Colonic mucosa (tissue), 4 donors: ENCODE results near the gene CORO6. TPM values are rescaled to one million over a fixed set of nuclear protein-coding genes. Genes with fewer than 3 reads are reported as not detected.

Source experiments
- DNase-seq: peaks from one replicate; pipeline ENCODE4 v3.0.0-alpha.2; 2020
- H3K27ac ChIP-seq: fragments of 200-600 bp; one replicate; pipeline ENCODE4 v1.8.0; 2021
- H3K27me3 ChIP-seq: fragments of 200-600 bp; one replicate; pipeline ENCODE4 v1.8.0; 2021
- H3K36me3 ChIP-seq: fragments of 200-600 bp; one replicate; pipeline ENCODE4 v1.8.0; 2021
- H3K4me1 ChIP-seq: fragments of 200-600 bp; one replicate; pipeline ENCODE4 v1.8.0; 2021; ENCODE audit warnings: mild to moderate bottlenecking
- H3K4me3 ChIP-seq: fragments of 200-600 bp; one replicate; pipeline ENCODE4 v1.8.0; 2021
- H3K9ac ChIP-seq, 2 donors: one replicate each; pipeline ENCODE4 v1.7.0; 2013; ENCODE audit warnings: control low read depth in 2 of 2, low read depth in 2 of 2, low read length in 2 of 2
- H3K9me3 ChIP-seq: fragments of 200-600 bp; one replicate; pipeline ENCODE4 v1.8.0; 2021
- intact Hi-C: fragments of 100-400 bp; cut with DNase I; formaldehyde crosslinking; loops from one replicate; pipeline ENCODE4 v1.14.1; 2022
- total RNA-seq, 2 donors: library from RNA; stranded (reverse); fragmentation: NEBNext Ultra II Directional in 1 of 2; extraction: Animal tissue kit (Norgen Biotek cat#: 25700) in 1 of 2; gene quantifications; one replicate each; pipeline ENCODE4 v1.2.1, GENCODE V29; 2021
- TF ChIP-seq, protein P1 (sequence below): fragments of 200-600 bp; IDR thresholded peaks from one replicate; pipeline ENCODE4 v1.8.0; 2022; ENCODE audit warnings: antibody characterized with exemption, mild to moderate bottlenecking
- donor health status: healthy.
- donor health status: DM: no; HTN: no; CAD: no.
- donor health status: DM: no; HTN: no; CAD: no.

CORO6 gene
- total RNA-seq, 2 donors from 2014 or later: 0.62 to 2.5 TPM

DNA sequence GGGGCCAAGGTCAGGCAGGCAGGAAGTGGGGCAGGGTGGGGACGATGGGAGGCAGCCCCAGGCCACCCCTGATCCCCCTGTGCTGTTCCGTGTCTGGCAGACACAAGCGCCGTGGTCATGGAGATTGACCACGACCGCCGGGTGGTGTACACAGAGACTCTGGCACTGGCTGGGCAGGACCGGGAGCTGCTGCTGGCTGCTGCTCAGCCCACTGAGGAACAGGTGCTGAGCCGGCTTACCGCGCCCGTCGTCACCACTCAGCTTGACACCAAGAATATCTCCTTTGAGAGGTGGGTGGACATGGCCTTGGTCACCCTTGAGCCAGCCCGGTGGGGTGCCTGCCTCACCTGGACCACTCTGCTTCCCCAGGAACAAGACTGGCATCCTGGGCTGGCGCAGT, 13.7 kb downstream of the CORO6 start:
- intact Hi-C loops: no loop called here
- no peak for DNase-seq
- TF ChIP-seq, protein P1, sequence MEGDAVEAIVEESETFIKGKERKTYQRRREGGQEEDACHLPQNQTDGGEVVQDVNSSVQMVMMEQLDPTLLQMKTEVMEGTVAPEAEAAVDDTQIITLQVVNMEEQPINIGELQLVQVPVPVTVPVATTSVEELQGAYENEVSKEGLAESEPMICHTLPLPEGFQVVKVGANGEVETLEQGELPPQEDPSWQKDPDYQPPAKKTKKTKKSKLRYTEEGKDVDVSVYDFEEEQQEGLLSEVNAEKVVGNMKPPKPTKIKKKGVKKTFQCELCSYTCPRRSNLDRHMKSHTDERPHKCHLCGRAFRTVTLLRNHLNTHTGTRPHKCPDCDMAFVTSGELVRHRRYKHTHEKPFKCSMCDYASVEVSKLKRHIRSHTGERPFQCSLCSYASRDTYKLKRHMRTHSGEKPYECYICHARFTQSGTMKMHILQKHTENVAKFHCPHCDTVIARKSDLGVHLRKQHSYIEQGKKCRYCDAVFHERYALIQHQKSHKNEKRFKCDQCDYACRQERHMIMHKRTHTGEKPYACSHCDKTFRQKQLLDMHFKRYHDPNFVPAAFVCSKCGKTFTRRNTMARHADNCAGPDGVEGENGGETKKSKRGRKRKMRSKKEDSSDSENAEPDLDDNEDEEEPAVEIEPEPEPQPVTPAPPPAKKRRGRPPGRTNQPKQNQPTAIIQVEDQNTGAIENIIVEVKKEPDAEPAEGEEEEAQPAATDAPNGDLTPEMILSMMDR: no peak

DNA sequence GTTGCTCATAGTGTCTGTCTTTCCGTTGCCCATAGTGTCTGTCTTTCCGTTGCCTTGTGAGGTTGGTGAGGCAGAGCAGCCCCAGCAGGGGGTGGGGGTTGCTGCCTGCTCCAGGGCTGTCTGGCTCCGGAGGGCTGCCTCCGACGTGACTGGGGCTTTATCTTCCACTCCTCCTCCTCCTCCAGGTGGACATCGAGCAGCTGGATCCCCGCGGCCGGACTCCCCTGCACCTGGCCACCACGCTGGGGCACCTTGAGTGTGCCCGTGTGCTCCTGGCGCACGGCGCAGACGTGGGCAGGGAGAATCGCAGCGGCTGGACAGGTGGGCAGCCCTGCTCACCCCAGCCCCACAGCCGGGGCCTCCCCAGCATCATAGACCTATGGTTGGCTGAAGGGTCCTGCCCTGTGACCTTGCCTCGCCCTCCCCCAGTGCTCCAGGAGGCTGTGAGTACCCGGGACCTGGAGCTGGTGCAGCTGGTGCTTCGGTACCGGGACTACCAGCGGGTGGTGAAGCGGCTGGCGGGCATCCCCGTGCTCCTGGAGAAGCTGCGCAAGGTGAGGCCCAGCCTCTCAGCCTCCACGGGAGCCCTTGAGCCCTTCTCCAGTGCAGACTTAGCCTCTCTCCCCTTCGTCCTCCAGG, 15.0 kb downstream of the CORO6 start:
- H3K4me1 ChIP-seq: no peaks in the 10 kb centered on the region
- no peak overlapping the region for H3K4me3 ChIP-seq
- DNase-seq: no peak
- no peak overlapping the region for H3K27ac ChIP-seq
- TF ChIP-seq, protein P1: no peak
- no peaks in the 10 kb centered on the region for H3K9me3 ChIP-seq
- no peak overlapping the region for H3K9ac ChIP-seq
- no peaks in the 10 kb centered on the region for H3K36me3 ChIP-seq
- intact Hi-C loops: no loop called here
- no peaks in the 10 kb centered on the region for H3K27me3 ChIP-seq

More for the DNA sequence above, 13.7 kb downstream of the CORO6 start:
- Histone ChIP-seq H3K9me3 (no peaks in the 10 kb centered on the region), H3K4me1 (peaks cover 8% of the 10 kb centered on the region), H3K9ac (no peak overlapping the region), H3K4me3 (no peak overlapping the region), H3K27ac (no peak overlapping the region), H3K27me3 (no peaks in the 10 kb centered on the region), H3K36me3 (no peaks in the 10 kb centered on the region)

DNA sequence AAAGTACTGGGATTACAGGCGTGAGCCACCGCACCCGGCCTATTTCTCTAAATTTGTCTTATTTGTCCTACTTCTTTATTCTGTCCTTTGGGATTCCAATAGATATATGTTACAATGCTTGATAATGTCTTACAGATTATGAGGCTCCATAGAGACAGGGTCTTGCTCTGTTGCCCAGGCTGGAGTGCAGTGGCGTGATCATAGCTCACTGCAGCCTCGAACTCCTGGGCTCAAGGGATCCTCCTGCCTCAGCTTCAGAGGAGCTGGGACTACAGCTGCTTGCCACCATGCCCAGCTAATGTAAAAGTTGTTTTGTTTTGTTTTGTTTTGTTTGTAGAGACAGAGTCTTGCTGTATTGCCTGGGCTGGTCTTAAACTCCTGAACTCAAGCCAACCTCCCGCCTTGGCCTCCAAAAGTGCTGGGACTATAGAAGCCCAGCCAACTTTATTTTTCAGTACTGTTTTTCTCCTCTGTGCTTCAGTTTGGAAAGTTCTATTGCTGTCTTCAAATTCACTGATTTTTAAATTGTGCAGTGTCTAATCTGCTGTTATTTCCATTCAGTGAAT, 19.5 kb downstream of the CORO6 start:
- H3K4me3 ChIP-seq: no peak overlapping the region
- intact Hi-C loops: no loop called here
- no peaks in the 10 kb centered on the region for H3K27me3 ChIP-seq
- no peak overlapping the region for H3K27ac ChIP-seq
- H3K4me1 ChIP-seq: no peaks in the 10 kb centered on the region
- no peak for DNase-seq
- H3K9me3 ChIP-seq: no peaks in the 10 kb centered on the region
- TF ChIP-seq, protein P1: no peak
- H3K36me3 ChIP-seq: no peaks in the 10 kb centered on the region
- H3K9ac ChIP-seq: no peak overlapping the region

DNA sequence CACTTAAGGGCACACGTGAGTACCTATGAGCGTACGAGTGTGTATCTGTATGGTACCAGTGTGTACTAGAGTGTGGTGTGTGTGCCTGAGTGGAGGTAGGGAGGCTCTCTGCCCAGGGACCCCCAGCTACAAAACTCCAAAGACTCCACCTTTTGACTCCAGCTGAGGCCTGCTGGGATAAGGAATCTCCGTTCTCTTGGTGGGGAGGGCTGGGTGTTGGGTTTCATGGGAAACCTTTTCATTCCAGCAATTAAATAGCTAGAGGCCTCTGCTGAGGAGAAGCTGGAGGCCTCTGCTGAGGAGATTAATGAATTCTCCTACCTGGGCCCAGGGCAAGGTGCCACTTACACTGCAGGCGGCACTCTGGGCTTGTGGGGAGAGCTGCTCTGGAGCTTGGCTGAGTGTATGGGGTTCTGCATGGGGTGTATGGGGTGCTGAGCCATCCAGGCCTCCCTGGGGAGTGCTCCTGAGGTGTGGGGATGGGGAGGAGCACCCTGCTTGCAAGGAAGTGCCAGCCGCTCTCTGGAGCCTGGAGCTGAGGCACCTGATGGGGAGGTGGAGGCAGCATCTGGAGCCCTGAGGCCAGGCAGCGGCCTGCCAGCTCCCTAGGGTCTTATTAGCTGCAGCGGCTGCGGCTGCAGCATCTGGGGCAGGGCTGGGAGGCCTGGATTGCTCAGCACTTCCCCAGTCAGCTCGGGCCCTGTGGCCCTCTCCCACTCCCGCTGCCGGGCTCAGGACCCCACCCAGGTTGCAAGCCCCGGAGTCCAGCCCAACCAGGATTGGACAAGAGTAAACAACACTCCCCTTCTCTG, 25.1 kb downstream of the CORO6 start:
- Histone ChIP-seq H3K9me3 (no peaks in the 10 kb centered on the region), H3K9ac (no peak overlapping the region), H3K27me3 (no peaks in the 10 kb centered on the region), H3K4me3 (no peak overlapping the region), H3K4me1 (peaks cover 2% of the 10 kb centered on the region), H3K27ac (no peak overlapping the region), H3K36me3 (no peaks in the 10 kb centered on the region)
- TF ChIP-seq, protein P1: no peak
- intact Hi-C loops: no loop called here
- DNase-seq: no peak

DNA sequence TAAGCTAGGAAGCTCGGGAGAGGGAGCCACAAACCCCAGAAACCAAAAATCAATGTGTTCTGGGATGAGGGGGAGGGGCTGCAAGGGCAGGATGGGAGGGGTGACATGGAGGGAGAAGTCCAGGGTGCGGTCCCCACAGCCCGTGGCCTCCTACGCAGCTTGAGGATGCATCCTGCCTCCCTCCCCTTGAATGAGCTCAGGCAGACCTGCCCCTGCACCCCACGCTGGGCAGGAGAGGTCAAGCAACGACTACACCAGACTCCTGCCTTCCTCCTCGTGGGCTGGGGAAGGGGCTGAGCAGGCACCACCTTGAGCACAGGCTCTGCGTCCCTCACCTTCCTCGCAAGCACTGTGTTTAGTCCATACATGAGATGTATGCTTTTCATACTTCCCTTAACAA, 25.9 kb downstream of the CORO6 start:
- TF ChIP-seq, protein P1: no peak
- Histone ChIP-seq H3K4me3 (no peak overlapping the region), H3K9ac (no peak overlapping the region), H3K27ac (no peak overlapping the region), H3K27me3 (no peaks in the 10 kb centered on the region), H3K4me1 (peaks cover 10% of the 10 kb centered on the region), H3K9me3 (no peaks in the 10 kb centered on the region), H3K36me3 (no peaks in the 10 kb centered on the region)
- intact Hi-C loops: no loop called here
- no peak for DNase-seq
